Midbrain (tissue), 1 donor: Measurements from ENCODE around the gene FAM174A.

Experiments
- DNase-seq: peaks from one replicate; lab custom pipeline; 2025; lab: John Stamatoyannopoulos, UW

The FAM174A gene

GRCh38 chr5:100535060-100536005 lies at the start of gene FAM174A:
TSS of gene FAM174A (plus strand) at chr5:100535374. CDS start at chr5:100535531, 157 bp downstream.
- DNase-seq, result peak; percentile 97

- DNase-seq, result no peak
Measured at GRCh38 chr5:100493996-100494395, 41.2 kb upstream of the FAM174A start.

GRCh38 chr5:100496296-100496695 lies 38.9 kb upstream of the FAM174A start:
- no peak for DNase-seq

GRCh38 chr5:100502684-100503083 lies 32.5 kb upstream of the FAM174A start:
- no peak for DNase-seq

- no peak for DNase-seq
Measured at GRCh38 chr5:100505984-100506670, 29.0 kb upstream of the FAM174A start.

GRCh38 chr5:100516285-100516684 lies 18.9 kb upstream of the FAM174A start:
- no peak for DNase-seq

- DNase-seq, result no peak
Measured at GRCh38 chr5:100517301-100517974, 17.7 kb upstream of the FAM174A start.

- DNase-seq, result no peak
Measured at GRCh38 chr5:100518377-100518776, 16.8 kb upstream of the FAM174A start.

- no peak for DNase-seq
Measured at GRCh38 chr5:100519075-100519474, 16.1 kb upstream of the FAM174A start.

GRCh38 chr5:100520348-100520747 lies 14.8 kb upstream of the FAM174A start:
- no peak for DNase-seq

- DNase-seq, result no peak
Measured at GRCh38 chr5:100537946-100538345, 2.8 kb downstream of the FAM174A start.

GRCh38 chr5:100539519-100539918 lies 4.3 kb downstream of the FAM174A start:
- no peak for DNase-seq

- no peak for DNase-seq
Measured at GRCh38 chr5:100542086-100542485, 6.9 kb downstream of the FAM174A start.

- DNase-seq, result no peak
Measured at GRCh38 chr5:100546001-100546400, 10.8 kb downstream of the FAM174A start.

GRCh38 chr5:100550531-100551051 lies 15.4 kb downstream of the FAM174A start:
- DNase-seq, result no peak

- no peak for DNase-seq
Measured at GRCh38 chr5:100551183-100551582, 16.0 kb downstream of the FAM174A start.

GRCh38 chr5:100553209-100553608 lies 18.0 kb downstream of the FAM174A start:
- DNase-seq, result no peak

- DNase-seq, result no peak
Measured at GRCh38 chr5:100560860-100561259, 25.7 kb downstream of the FAM174A start.

- DNase-seq, result no peak
Measured at GRCh38 chr5:100562821-100563220, 27.6 kb downstream of the FAM174A start.

- no peak for DNase-seq
Measured at GRCh38 chr5:100566382-100567141, 31.4 kb downstream of the FAM174A start.

GRCh38 chr5:100574716-100575115 lies 39.5 kb downstream of the FAM174A start:
- no peak for DNase-seq
